ENCODE data around the gene E2F3.

DNA sequence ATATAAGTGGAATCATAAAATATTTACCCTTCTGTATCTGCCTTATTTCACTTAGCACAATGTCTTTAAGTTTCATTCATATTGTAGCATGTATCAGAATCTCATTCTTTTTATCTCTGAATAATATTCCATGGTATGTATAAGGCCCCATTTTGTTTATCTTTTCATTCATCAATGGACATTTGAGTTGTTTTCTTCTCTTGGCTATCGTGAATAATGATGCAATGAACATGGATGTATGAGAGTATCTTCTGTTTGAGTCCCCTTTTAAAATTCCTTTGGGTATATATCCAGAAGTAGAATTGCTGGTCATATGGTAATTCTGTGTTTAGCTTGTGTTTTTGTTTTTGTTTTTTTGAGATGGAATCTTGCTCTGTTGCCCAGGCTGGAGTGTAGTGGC lies 39.6 kb downstream of the E2F3 start:
- TF ChIP-seq, protein P1, sequence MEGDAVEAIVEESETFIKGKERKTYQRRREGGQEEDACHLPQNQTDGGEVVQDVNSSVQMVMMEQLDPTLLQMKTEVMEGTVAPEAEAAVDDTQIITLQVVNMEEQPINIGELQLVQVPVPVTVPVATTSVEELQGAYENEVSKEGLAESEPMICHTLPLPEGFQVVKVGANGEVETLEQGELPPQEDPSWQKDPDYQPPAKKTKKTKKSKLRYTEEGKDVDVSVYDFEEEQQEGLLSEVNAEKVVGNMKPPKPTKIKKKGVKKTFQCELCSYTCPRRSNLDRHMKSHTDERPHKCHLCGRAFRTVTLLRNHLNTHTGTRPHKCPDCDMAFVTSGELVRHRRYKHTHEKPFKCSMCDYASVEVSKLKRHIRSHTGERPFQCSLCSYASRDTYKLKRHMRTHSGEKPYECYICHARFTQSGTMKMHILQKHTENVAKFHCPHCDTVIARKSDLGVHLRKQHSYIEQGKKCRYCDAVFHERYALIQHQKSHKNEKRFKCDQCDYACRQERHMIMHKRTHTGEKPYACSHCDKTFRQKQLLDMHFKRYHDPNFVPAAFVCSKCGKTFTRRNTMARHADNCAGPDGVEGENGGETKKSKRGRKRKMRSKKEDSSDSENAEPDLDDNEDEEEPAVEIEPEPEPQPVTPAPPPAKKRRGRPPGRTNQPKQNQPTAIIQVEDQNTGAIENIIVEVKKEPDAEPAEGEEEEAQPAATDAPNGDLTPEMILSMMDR (IDR thresholded peaks at IDR 0.05; ENCODE audit: insufficient read depth, low read depth, low read length): no peak
- TF ChIP-seq EZH2 (IDR thresholded peaks at IDR 0.05; ENCODE audit: insufficient read depth, low read length): no peak

Data from astrocyte (in vitro differentiated cells and primary cell).